T-helper 22 cell (primary cell): ENCODE results near the gene LSM10.
A peak's percentile ranks its signal among the peaks of the same experiment; 100 is the strongest.

Source experiments
- DNase-seq: peaks from one replicate; pipeline ENCODE4 v3.0.0-alpha.2; 2020; ENCODE audit warnings: low read depth

Gene LSM10

GRCh38 chr1:36351227-36351977 lies 46.3 kb downstream of the LSM10 start:
- DNase-seq: no peak

- DNase-seq: peak; percentile 45
Observed at GRCh38 chr1:36350659-36351226, 47.0 kb downstream of the LSM10 start.

- DNase-seq: no peak
Observed at GRCh38 chr1:36349839-36350238, 47.9 kb downstream of the LSM10 start.

GRCh38 chr1:36349241-36349671 lies 48.5 kb downstream of the LSM10 start:
- no peak for DNase-seq

- DNase-seq: no peak
Observed at GRCh38 chr1:36346741-36347370, 50.9 kb downstream of the LSM10 start.

GRCh38 chr1:36345353-36345752 lies 52.4 kb downstream of the LSM10 start:
- no peak for DNase-seq

- no peak for DNase-seq
Observed at GRCh38 chr1:36344395-36344680, 53.4 kb downstream of the LSM10 start.

- no peak for DNase-seq
Observed at GRCh38 chr1:36343651-36344394, 53.9 kb downstream of the LSM10 start.
